ENCODE data around the gene PIN4. TPM values are rescaled to one million over a fixed set of nuclear protein-coding genes. Genes with fewer than 3 reads are reported as not detected.
A peak's percentile ranks its signal among the peaks of the same experiment; 100 is the strongest.
"Not testable (repeated sequence)": the region's sequence is repeated elsewhere in the genome, so short reads cannot be mapped to it uniquely, and the experiment has no call there.

PIN4 gene
- total RNA-seq, 1 experiment from 2014 or later, result 21.6 TPM

DNA sequence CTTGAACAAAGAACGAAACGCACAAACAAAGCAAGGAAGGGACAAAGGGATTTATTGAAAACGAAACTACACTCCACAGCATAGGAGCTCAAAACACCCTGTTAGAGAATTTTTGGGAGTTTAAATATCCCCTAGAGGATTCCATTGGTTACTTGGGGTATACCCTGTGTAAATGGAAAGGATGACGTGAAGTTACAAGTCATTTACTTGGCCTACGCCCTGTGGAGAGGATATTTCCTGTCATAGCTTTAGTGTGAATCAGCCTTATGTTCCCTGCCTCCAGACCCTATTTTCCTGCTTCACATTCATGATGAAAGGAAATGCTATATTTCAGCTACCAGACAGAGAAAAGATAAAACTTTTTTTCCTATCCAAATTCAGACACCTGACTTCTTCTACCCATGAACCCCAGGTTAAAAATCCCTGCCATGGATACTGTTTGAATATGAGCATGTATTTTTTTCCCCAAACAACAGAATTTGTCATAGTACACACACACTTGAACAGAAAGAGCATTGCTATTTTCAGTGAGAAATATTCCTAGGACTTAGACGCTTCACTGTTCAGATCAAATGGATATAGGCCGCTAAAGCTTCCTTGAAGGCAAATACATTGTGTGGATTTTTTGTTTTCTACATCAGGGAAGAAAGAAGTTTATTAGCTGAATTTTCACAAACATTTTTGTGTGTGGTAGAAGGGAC, 20.4 kb downstream of the PIN4 start:
- DNase-seq (ENCODE audit: low spot score), result peak; percentile 90

DNA sequence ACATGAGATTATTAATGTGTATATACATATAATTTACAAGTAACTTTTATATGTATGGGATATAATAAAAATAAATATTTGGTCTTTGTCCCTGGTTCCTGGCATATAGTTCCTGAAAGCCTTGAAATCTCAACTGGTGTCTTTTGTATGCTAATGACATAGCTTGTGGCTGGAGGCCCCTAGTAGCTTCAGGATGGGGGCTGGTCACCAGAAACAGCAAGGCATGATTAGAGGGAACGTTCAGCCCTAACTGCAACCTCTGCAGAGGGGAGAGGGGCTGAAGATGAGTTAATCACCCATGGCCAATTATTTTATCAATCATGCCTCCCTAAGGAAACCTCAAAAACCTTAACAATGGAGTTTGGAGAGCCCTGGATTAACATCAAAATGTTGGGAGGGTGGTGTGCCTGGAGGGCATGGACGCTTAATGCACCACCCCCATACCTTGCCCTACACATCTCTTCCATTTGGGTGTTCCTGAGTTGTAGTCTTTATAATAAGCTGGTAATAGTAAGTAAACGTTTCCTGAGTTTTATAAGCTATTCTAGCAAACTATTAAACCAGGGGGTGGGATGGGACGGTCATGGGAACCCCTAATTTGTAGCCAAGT, 21.3 kb downstream of the PIN4 start:
- DNase-seq (ENCODE audit: low spot score), result no peak

DNA sequence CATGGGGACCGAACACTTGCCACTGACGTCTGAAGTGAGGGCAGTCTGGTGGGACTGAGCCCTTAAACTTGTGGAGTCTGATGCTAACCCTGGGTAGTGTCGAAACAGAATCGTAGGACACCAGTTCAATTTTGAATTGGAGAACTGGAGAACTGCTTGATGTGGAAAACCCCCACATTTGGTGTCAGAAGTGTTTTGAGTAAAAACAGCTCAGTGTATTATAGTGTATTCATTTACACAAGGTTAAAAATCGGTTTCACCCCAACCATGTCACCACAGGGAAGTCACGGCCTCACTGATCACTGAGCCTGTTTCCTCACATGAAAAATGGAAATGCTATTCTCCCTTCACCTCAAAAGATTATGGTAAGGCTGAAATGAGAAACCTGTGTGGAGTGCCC, 21.9 kb downstream of the PIN4 start:
- DNase-seq (ENCODE audit: low spot score), result no peak

DNA sequence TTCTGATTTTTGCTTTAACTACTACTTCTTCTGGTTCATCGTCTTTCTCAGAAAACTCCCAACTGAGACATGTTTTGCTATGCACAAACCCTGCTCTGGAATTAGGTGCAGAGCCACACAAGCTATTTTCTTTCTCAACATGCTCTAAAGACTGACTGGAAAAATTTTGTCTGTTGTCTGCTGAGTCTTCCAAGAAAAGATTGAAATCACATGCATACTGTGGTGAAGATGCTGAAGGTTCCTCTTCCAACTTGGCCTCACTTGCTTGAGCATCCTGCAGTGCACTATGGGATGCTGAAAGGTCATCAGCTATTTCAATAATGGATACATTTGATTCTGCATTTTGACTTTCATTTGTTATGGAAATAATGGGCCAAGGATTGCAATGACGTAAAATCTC, 24.1 kb downstream of the PIN4 start:
- no peak for DNase-seq (ENCODE audit: low spot score)

DNA sequence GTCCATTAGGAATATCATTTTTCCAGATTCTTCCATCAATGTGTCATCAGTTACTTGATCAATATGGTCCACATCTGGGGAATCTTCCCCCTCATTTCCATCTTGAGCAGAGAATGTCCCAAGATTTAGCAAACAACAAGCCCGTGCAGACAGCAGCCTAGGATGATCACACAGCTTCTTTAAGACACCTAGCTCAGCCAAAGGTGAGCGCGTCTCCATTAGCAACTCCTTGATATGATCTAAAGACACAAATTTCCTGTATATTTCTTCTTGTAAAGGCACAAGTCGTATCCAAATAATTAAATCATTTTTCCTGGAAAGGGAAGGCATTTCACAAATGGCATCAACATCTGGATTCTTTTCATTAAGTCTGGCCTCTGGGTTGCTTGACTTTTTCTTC, 25.8 kb downstream of the PIN4 start:
- DNase-seq (ENCODE audit: low spot score), result no peak

DNA sequence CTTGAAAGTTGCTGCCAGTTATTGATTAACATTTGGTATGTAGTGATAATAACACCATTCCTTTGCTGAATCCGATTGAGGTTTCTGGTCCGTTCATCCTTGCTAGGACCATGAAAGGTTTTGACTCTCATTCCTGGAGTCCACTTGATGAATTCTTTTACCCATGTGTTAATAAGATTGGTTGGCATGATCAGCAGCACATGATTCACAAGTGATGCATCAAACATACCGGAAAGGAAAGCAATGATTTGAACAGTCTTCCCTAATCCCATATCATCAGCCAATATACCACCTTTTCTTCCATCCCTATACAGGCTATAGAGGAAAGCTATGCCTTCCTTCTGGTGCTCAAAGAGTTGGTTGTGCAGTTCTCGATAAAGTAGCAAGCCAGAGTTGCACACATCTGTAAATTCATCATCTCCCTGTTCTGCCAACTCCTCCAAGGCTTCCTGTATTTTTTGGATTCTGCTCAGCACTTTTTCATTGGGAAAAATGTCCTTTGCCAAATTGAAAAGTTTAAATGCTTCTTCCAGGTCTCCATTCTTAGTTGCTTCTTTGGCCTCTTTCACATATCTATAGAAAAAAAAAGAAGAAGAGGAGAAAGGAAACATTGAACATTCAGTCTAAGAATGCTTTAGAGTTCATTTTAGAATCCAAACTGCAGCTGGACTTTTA, 26.7 kb downstream of the PIN4 start:
- DNase-seq (ENCODE audit: low spot score), result no peak

DNA sequence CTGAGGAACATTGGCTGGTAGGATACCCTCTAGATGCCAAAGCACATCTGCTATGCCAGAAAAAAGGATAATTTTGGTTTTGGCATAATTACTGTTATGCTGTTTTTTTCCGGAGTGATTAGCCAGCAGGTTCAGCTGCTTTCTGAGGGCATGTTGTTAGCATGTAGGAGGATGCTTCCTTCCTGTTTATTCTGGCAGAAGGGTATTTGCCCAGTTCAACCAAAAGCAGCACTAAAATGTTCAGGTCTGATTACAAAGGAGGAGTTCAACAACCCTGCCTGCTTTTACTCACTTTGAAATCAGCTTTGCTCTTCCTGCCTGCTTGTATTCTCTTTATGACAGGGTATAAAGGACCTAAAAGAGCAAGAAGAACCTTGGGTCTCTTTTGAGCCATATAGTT, 35.4 kb downstream of the PIN4 start:
- DNase-seq (ENCODE audit: low spot score), result no peak

DNA sequence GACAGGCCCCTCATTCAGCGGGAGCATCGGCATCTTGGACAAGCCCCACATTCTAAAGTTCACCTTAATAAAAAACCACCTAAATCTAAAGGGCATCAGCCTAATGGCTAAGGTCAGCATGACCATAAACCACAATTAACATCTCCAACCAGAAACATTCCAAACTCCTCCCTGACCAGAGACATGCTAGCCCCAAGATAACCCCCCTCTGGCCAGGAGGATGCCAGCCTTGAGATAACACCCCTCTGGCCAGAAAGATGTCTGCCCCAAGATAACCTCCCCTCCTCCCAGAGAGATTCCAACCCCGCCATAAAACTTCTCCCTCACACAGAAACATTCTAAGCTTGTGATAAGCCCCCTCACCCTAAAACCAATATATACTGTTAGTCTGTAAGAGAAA, 38.8 kb downstream of the PIN4 start:
- DNase-seq (ENCODE audit: low spot score), result not testable (repeated sequence)

DNA sequence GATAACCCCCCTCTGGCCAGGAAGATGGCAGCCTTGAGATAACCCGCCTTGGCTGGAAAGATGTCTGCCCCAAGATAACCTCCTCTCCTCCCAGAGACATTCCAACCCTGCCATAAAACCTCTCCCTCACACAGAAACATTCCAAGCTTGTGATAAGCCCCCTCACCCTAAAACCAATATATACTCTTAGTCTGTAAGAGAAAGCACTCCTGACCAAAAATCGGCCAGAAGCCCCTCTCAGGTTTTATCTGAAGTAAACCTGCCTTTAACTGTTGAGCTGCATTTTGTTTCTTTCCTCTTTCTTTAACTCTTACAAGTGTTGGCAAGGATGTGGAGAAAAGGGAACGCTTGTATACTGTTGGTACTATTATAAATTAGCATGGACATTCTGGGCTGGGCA, 48.7 kb downstream of the PIN4 start:
- DNase-seq (ENCODE audit: low spot score), result no peak

DNA sequence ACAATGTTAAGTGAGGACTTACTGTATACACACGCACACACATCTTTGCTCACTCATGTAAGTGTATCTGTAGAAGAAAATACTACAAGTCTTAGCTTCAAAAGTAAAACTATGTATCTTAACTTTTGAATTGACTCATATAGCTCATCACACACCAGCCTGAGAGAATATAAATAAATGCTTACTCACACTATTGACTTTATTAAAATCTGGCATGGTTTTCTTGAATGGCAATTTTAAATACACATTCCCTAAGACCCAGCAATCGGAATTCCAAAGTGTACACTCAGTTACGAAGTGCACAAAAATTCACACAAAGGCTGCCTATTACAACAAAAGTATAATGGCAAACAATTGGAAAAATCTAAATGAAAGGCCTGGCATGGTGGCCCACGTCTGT, 55.3 kb downstream of the PIN4 start:
- DNase-seq (ENCODE audit: low spot score), result no peak

DNA sequence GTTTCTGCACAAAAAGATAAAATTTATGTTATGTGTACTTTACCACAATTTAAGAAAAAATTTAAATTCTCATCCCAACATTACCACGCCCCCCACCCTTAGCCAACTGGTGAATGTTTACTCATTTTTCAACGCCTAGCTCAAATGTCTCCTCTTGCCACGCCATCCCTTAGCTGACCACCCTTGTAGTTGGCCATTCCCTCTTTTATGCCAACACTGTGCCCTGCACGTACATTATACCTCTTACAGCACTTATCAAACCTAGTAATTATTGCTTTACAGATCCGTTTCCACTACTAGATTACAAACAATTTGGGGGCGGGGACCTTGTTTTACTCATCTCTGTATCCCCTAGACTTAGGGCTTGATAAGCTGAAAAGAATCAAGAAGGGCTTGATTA, 56.6 kb downstream of the PIN4 start:
- no peak for DNase-seq (ENCODE audit: low spot score)

DNA sequence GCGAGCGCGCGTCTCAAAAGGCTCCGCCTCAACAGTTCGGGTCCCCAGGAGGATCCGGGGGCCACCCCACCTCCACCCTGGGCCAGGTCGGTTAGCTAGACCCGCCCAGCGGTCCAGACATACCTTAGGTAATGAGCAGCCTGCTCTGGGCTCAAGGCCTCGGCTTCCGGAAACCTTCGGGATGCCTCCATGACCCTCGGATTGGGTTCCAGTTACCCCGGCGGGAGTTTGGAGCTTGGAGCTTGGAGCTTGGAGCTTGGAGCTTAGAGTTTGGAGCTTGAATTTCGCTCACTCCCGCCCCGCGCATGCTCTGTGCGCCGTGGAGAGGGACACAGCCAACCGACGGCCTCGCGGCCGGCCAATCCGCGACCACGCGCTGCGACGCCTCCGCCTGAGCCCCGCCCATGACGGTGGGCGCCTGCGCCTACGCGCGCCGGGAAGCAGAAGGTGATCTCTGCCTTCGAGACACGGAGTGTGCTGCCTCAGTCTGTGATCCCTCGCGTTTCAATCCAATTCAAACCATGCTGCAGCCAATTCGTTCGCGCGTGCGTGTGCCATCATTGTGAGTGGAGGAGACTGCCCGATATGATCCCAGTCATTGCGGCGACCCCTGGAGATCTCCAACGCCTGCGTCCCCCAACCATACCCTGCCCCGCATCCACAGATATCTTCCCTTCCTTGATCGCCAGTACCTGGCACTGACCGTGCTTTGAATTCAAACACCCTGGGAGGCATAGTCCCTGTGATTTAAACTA, 57.3 kb downstream of the PIN4 start, which contains the start of gene ERCC6L:
Gene ERCC6L (minus strand): TSS at position 307 of the 755 bp plus-strand sequence. CDS start 116 bp downstream, at position 191.
- DNase-seq (ENCODE audit: low spot score), result peak; percentile 76

- no peak for DNase-seq (ENCODE audit: low spot score)
These were observed 59.4 kb downstream of the PIN4 start for GRCh38 chrX:72240976-72241375.

DNA sequence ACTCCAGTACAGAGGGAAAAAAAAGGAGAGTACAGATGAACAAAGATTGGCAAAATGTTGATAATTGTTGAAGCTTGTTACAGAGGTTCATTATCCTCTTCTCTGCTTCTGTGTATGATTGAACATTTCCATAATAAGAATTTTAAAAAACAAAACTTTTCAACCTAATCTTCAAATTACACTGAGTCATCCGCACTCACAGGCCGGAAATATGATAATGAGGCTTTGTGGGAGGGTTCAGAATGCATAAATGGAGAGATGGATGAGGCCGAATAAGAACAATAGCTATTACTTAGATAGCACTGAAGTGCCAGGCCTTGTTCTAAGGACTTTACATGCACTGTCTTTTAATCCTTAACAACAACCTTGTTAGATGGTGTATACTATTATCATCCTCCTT, 61.9 kb downstream of the PIN4 start:
- peak; percentile 23 for DNase-seq (ENCODE audit: low spot score)

- DNase-seq (ENCODE audit: low spot score), result peak; percentile 61
These were observed 64.0 kb downstream of the PIN4 start for GRCh38 chrX:72245461-72246089.

DNA sequence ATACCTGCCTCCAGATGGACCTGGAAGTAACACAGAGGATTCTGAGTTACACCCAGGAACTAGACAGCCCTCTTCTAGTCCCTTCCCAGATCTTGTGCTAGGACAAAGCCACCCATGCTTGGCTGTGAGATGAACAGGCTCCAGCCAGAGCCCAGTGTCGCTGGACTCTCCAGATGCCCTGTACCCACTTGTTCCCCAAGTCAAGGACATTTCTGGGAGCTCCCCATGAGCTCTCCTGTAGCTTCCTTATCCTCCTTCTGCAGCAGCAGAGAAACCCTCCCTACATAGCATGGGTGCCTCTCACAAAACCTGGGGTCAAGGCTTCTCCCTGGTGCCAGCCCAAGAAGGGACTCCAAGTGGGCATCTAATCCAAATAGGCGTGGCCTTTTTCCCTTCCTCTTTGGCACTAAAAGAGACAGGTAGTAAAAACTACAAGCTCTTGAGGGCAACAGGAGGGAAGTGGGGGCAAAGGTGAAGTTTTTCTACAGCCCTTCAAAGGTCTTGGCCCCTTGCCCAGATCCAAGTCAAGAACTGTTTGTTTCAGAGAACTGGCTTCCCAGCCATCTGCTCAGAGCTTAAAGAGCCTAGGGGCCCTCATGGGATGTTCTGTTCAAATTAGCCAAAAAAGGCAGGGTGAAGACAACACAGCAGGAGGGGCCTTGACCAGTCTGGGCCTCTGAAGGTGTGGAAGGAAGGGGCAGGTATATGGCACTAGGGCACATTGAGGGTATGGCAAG, 65.8 kb downstream of the PIN4 start:
- no peak for DNase-seq (ENCODE audit: low spot score)

Other genes starting within 250 kb of the PIN4 start
- gene RTL5, start 49.8 kb upstream of the PIN4 start, total RNA-seq (2014; rRNA removed; shearing (Covaris generic)), result 0.14 and 0.89 TPM in 2 replicates
- gene ERCC6L, start 57.3 kb downstream of the PIN4 start, total RNA-seq (2014; rRNA removed; shearing (Covaris generic)), result 16.3 and 19.0 TPM in 2 replicates
- gene RPS4X, start 95.5 kb downstream of the PIN4 start, total RNA-seq (2014; rRNA removed; shearing (Covaris generic)), result 674 and 762 TPM in 2 replicates
- gene CITED1, start 124.2 kb downstream of the PIN4 start, total RNA-seq (2014; rRNA removed; shearing (Covaris generic)), result 0.43 TPM in 1 of 2 replicates, not detected in the other